ENCODE results near the gene PDLIM1. TPM values are rescaled to one million over a fixed set of nuclear protein-coding genes. Genes with fewer than 3 reads are reported as not detected.

PDLIM1 gene
- total RNA-seq, 1 experiment from 2014 or later, result 202 TPM

- H3K4me2 ChIP-seq, result no peak overlapping the region
- no peaks in the 10 kb centered on the region for H3K4me1 ChIP-seq (replicated peaks; ENCODE audit: insufficient read depth)
- H3K36me3 ChIP-seq (ENCODE audit: low read depth), result no peaks in the 10 kb centered on the region
- CTCF ChIA-PET, result no interaction called here
- intact Hi-C loops (cut with micrococcal nuclease; ENCODE audit: unreplicated experiment), result no loop called here
- no peaks in the 10 kb centered on the region for H3K79me2 ChIP-seq (ENCODE audit: low read depth)
- DNase-seq, result no peak
- no peak overlapping the region for H3K4me3 ChIP-seq
- H3K9me2 ChIP-seq (ENCODE audit: insufficient read depth), result no peaks in the 10 kb centered on the region
- TF ChIP-seq, protein P1, sequence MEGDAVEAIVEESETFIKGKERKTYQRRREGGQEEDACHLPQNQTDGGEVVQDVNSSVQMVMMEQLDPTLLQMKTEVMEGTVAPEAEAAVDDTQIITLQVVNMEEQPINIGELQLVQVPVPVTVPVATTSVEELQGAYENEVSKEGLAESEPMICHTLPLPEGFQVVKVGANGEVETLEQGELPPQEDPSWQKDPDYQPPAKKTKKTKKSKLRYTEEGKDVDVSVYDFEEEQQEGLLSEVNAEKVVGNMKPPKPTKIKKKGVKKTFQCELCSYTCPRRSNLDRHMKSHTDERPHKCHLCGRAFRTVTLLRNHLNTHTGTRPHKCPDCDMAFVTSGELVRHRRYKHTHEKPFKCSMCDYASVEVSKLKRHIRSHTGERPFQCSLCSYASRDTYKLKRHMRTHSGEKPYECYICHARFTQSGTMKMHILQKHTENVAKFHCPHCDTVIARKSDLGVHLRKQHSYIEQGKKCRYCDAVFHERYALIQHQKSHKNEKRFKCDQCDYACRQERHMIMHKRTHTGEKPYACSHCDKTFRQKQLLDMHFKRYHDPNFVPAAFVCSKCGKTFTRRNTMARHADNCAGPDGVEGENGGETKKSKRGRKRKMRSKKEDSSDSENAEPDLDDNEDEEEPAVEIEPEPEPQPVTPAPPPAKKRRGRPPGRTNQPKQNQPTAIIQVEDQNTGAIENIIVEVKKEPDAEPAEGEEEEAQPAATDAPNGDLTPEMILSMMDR (conservative IDR thresholded peaks at IDR 0.05), result no peak
- TF ChIP-seq EZH2 (IDR thresholded peaks at IDR 0.05; ENCODE audit: low read depth), result no peak
- H3K9me3 ChIP-seq (ENCODE audit: insufficient read depth, low read depth), result no peaks in the 10 kb centered on the region
- H3K27me3 ChIP-seq (ENCODE audit: insufficient read depth, low read depth), result no peaks in the 10 kb centered on the region
- H3K27ac ChIP-seq, result no peak overlapping the region
- POLR2A ChIA-PET (ENCODE audit: unreplicated experiment), result no interaction called here
- no peak overlapping the region for H2AFZ ChIP-seq
- no TSS peak for BruUV-seq (replicated peaks)
- H4K20me1 ChIP-seq (ENCODE audit: insufficient read depth), result no peaks in the 10 kb centered on the region
- peaks cover 8% of the 10 kb centered on the region for H3F3A ChIP-seq (ENCODE audit: insufficient read depth, low read depth)
Observed at GRCh38 chr10:95315509-95315908, 24.7 kb upstream of the PDLIM1 start.

GRCh38 chr10:95314192-95314918 lies 23.6 kb upstream of the PDLIM1 start:
- Histone ChIP-seq H3F3A (ENCODE audit: insufficient read depth, low read depth) (peaks cover 5% of the 10 kb centered on the region), H3K9me2 (ENCODE audit: insufficient read depth) (no peaks in the 10 kb centered on the region), H3K9me3 (ENCODE audit: insufficient read depth, low read depth) (no peaks in the 10 kb centered on the region), H2AFZ (no peak overlapping the region), H3K27ac (no peak overlapping the region), H3K79me2 (ENCODE audit: low read depth) (no peaks in the 10 kb centered on the region), H3K27me3 (ENCODE audit: insufficient read depth, low read depth) (no peaks in the 10 kb centered on the region), H3K4me1 (replicated peaks; ENCODE audit: insufficient read depth) (peaks cover 3% of the 10 kb centered on the region), H3K36me3 (ENCODE audit: low read depth) (no peaks in the 10 kb centered on the region), H3K4me2 (no peak overlapping the region), H3K4me3 (no peak overlapping the region), H4K20me1 (ENCODE audit: insufficient read depth) (no peaks in the 10 kb centered on the region)
- intact Hi-C loops (cut with micrococcal nuclease; ENCODE audit: unreplicated experiment), result no loop called here
- ChIA-PET CTCF (no interaction called here), POLR2A (ENCODE audit: unreplicated experiment) (no interaction called here)
- no TSS peak for BruUV-seq (replicated peaks)
- DNase-seq, result no peak
- no peak for TF ChIP-seq EZH2 (IDR thresholded peaks at IDR 0.05; ENCODE audit: low read depth)
- TF ChIP-seq, protein P1 (conservative IDR thresholded peaks at IDR 0.05), result no peak

DNA sequence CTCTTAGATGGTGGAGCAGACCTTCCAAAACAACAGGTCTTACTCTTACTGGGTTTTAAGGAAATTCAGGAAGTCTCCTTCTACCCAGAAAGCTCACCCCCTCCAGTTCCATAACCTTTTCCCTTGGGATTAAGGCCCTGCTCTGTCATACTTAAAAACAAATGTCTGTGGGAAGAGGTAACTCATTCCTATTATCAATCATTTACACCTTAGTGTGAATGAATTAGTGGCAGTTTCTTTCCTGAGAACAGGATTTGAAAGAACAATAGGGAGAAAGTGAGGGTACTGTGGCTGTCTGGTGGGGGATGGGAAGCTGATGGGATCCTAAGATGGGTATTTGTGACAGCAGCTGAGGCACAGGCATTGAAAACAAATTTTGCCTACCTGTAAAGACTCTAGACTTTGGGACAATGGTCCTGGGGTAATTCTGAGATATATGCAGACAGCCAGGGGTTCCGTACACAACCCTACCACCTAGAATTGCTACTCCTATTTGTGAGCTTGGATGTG lies 22.2 kb upstream of the PDLIM1 start:
- no peak overlapping the region for H3K4me3 ChIP-seq
- no peaks in the 10 kb centered on the region for H3K79me2 ChIP-seq (ENCODE audit: low read depth)
- no peaks in the 10 kb centered on the region for H3K9me3 ChIP-seq (ENCODE audit: insufficient read depth, low read depth)
- intact Hi-C loops (cut with micrococcal nuclease; ENCODE audit: unreplicated experiment), result no loop called here
- no peak overlapping the region for H3K4me2 ChIP-seq
- DNase-seq, result no peak
- no peak overlapping the region for H3K27ac ChIP-seq
- CTCF ChIA-PET, result no interaction called here
- POLR2A ChIA-PET (ENCODE audit: unreplicated experiment), result no interaction called here
- H3F3A ChIP-seq (ENCODE audit: insufficient read depth, low read depth), result peaks cover 13% of the 10 kb centered on the region; the same call in 1 of the 2 replicates
- no peaks in the 10 kb centered on the region for H3K9me2 ChIP-seq (ENCODE audit: insufficient read depth)
- no peaks in the 10 kb centered on the region for H3K27me3 ChIP-seq (ENCODE audit: insufficient read depth, low read depth)
- TF ChIP-seq, protein P1 (conservative IDR thresholded peaks at IDR 0.05), result no peak
- no peak for TF ChIP-seq EZH2 (IDR thresholded peaks at IDR 0.05; ENCODE audit: low read depth)
- no peaks in the 10 kb centered on the region for H4K20me1 ChIP-seq (ENCODE audit: insufficient read depth)
- BruUV-seq (replicated peaks), result no TSS peak
- H3K36me3 ChIP-seq (ENCODE audit: low read depth), result no peaks in the 10 kb centered on the region
- H3K4me1 ChIP-seq (replicated peaks; ENCODE audit: insufficient read depth), result peaks cover 16% of the 10 kb centered on the region
- no peak overlapping the region for H2AFZ ChIP-seq
